GM12801 (cell line): ENCODE data around the gene ZNF326.

ENCODE experiments used
- TF ChIP-seq, protein P1 (sequence below): IDR thresholded peaks from one replicate; pipeline ENCODE4 v1.5.1; 2011; ENCODE audit warnings: control low read depth; ENCODE audit not compliant: insufficient read length; ENCODE audit errors: extremely low read depth

ZNF326 gene, protein sequence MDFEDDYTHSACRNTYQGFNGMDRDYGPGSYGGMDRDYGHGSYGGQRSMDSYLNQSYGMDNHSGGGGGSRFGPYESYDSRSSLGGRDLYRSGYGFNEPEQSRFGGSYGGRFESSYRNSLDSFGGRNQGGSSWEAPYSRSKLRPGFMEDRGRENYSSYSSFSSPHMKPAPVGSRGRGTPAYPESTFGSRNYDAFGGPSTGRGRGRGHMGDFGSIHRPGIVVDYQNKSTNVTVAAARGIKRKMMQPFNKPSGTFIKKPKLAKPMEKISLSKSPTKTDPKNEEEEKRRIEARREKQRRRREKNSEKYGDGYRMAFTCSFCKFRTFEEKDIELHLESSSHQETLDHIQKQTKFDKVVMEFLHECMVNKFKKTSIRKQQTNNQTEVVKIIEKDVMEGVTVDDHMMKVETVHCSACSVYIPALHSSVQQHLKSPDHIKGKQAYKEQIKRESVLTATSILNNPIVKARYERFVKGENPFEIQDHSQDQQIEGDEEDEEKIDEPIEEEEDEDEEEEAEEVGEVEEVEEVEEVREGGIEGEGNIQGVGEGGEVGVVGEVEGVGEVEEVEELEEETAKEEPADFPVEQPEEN

DNA sequence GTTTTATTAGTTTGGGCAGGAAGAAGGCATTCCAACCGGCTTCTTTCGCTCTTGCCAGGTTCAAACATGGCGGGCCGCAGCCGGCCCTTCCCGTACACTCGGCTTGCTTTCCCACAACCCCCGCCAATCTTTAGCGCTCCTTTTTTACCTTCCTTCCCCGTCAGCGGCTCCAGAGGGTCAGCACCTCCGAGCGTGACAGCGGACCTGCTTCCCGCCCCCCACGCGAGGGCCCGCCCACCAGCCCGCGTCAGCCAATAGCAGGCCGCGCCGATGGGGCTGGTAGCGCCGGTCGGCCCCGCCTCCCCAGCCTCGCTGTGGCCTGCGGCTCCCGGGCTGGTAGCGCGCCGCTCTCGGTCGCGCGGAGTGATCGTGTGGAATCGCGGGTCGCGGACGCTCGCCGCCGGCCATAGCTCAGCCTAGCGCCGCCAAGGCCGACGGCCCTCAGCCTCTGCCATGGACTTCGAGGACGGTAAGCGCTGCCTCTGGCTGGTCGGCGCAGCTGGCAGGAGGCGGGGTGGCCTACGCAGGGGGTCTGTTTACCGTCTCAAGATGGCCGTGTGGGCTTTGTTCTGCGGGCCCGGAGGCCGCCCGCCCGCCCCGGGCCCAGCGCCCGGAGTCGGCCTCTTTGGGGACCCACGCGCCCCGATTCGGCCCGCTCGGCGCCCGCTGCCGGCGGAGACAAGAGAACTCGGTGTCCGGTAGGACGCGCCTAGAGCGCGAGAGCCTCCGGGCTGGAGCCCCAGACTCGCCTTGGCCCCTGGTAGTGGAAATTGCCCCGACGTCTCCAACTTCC is at the start of gene ZNF326:
Gene ZNF326 (plus strand): TSS at position 306 of the 793 bp plus-strand sequence. CDS start 148 bp downstream, at position 454.
- TF ChIP-seq, protein P1, sequence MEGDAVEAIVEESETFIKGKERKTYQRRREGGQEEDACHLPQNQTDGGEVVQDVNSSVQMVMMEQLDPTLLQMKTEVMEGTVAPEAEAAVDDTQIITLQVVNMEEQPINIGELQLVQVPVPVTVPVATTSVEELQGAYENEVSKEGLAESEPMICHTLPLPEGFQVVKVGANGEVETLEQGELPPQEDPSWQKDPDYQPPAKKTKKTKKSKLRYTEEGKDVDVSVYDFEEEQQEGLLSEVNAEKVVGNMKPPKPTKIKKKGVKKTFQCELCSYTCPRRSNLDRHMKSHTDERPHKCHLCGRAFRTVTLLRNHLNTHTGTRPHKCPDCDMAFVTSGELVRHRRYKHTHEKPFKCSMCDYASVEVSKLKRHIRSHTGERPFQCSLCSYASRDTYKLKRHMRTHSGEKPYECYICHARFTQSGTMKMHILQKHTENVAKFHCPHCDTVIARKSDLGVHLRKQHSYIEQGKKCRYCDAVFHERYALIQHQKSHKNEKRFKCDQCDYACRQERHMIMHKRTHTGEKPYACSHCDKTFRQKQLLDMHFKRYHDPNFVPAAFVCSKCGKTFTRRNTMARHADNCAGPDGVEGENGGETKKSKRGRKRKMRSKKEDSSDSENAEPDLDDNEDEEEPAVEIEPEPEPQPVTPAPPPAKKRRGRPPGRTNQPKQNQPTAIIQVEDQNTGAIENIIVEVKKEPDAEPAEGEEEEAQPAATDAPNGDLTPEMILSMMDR: no peak

DNA sequence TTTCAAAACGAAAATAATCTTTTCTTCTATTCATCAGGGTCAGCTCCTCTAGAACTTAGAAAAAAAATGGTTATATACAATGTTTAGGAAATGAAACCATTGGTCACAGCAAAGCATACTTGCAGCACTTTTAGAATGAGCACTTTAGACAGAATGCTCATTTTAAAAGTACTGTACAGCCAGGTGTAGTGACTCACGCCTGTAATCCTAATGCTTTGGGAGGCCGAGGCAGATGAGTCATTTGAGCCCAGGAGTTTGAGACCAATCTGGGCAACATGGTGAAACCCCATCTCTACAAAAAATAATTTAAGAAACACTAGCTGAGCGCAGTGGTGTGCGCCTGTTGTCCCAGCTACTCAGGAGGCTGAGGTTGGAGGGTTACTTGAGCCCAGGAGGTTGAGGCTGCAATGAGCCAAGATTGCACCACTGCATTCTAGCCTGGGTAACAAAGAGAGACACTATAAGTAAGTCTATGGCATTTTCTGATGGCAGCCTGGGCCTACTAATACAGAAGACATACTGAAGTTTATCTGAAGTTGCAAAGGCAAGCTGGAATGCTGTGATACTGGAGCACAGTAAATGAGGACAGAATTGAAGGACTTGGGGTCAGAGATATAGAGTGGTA is 48.9 kb upstream of the ZNF326 start:
- TF ChIP-seq, protein P1: no peak

- TF ChIP-seq, protein P1: no peak
Measured at GRCh38 chr1:89946532-89946931, 48.4 kb upstream of the ZNF326 start.

GRCh38 chr1:89948722-89949345 is 46.1 kb upstream of the ZNF326 start:
- TF ChIP-seq, protein P1: no peak

DNA sequence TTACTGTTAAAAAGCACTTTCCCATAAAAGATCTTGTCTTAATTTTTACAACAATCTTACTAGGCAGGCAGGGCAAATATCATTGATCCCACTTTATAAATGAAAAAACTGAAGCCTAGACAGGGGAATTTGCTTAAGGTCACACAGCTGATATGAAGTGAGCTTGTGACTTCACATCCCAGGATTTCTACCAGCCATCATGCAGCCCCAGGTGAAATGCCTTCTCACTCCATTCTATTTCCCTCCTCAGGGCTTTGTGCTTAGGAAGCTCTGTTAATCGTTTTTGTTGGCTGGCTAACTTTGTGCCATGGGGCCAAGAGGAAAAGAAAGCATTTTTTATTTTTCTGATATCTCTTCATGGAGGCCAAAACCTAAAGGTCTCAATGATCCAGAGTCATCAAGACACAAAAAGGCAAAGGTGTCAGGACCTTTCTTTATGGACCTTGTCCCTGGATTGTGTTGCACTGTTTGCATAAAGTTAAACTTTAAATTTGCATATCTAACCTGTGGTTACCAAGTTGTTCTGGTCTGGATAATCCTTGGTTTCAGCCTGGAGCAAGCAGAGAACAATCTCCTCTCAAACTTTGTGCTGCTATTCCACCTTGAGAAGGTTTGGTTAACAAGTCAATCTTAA is 44.8 kb upstream of the ZNF326 start:
- TF ChIP-seq, protein P1: no peak

- TF ChIP-seq, protein P1: no peak
Measured at GRCh38 chr1:89950703-89951102, 44.2 kb upstream of the ZNF326 start.
